ENCODE measurements around the gene OAS2. TPM values are rescaled to one million over a fixed set of nuclear protein-coding genes. Genes with fewer than 3 reads are reported as not detected.

Gene OAS2
- total RNA-seq, 4 donors from 2014 or later: 1.2 to 4.2 (median 3.2) TPM

DNA sequence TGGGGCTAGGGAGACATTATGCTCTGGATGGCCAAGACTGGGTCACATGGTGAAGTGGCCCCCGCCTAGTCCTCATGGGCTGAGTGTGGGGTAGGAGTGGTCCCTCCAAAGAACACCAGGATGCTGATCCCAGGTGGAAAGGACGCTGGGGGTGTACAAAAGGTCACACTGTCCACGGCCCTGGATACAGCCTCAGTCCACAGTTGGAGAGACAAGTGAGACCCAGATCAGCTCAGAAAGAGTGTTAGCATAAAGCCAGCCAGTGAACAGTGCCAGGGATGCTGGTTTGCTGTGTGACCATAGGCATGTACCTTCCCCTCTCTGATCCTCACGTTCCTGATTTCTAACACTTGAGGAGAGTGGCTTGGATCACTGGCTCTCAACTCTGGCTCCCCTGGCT is 13.4 kb upstream of the OAS2 start:
- no peaks in the 10 kb centered on the region for H3K27me3 ChIP-seq
- TF ChIP-seq, protein P1, sequence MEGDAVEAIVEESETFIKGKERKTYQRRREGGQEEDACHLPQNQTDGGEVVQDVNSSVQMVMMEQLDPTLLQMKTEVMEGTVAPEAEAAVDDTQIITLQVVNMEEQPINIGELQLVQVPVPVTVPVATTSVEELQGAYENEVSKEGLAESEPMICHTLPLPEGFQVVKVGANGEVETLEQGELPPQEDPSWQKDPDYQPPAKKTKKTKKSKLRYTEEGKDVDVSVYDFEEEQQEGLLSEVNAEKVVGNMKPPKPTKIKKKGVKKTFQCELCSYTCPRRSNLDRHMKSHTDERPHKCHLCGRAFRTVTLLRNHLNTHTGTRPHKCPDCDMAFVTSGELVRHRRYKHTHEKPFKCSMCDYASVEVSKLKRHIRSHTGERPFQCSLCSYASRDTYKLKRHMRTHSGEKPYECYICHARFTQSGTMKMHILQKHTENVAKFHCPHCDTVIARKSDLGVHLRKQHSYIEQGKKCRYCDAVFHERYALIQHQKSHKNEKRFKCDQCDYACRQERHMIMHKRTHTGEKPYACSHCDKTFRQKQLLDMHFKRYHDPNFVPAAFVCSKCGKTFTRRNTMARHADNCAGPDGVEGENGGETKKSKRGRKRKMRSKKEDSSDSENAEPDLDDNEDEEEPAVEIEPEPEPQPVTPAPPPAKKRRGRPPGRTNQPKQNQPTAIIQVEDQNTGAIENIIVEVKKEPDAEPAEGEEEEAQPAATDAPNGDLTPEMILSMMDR (IDR thresholded peaks at IDR 0.05): no peak
- TF ChIP-seq POLR2A (IDR thresholded peaks at IDR 0.05) (no peak), EP300 (IDR thresholded peaks at IDR 0.05) (no peak)
- H3K4me1 ChIP-seq: no peaks in the 10 kb centered on the region
- WGBS: 86% methylated on average over 3 of the region's 4 CpGs
- no peak overlapping the region for H3K4me3 ChIP-seq
- H3K9me3 ChIP-seq: no peaks in the 10 kb centered on the region
- H3K27ac ChIP-seq: no peak overlapping the region
- peaks cover 82% of the 10 kb centered on the region for H3K36me3 ChIP-seq
- no peak for DNase-seq (ENCODE audit: low spot score in 2 of 2)

DNA sequence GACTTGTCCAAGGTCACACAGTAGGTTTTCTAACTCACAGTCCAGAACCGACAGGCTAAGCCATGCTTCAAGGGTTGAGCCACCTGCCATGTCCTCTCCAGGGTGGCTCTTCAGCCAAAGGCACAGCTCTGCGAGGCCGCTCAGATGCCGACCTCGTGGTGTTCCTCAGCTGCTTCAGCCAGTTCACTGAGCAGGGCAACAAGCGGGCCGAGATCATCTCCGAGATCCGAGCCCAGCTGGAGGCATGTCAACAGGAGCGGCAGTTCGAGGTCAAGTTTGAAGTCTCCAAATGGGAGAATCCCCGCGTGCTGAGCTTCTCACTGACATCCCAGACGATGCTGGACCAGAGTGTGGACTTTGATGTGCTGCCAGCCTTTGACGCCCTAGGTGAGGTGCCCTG is 12.7 kb upstream of the OAS2 start:
- WGBS: 90% methylated on average over 15 of the region's 15 CpGs
- peaks cover 90% of the 10 kb centered on the region for H3K36me3 ChIP-seq
- H3K27me3 ChIP-seq: no peaks in the 10 kb centered on the region

GRCh38 chr12:112967306-112967705 is 11.0 kb upstream of the OAS2 start:
- 96% methylated on average over 8 of the region's 9 CpGs for WGBS
- Histone ChIP-seq H3K9me3 (no peaks in the 10 kb centered on the region), H3K4me3 (no peak overlapping the region), H3K4me1 (no peaks in the 10 kb centered on the region), H3K27ac (no peak overlapping the region), H3K36me3 (peaks cover 80% of the 10 kb centered on the region), H3K27me3 (no peaks in the 10 kb centered on the region)
- no peak for TF ChIP-seq EP300 (IDR thresholded peaks at IDR 0.05)
- TF ChIP-seq, protein P1 (IDR thresholded peaks at IDR 0.05): no peak
- TF ChIP-seq POLR2A (IDR thresholded peaks at IDR 0.05): no peak
- no peak for TF ChIP-seq POLR2AphosphoS5 (IDR thresholded peaks at IDR 0.05)
- no peak for DNase-seq (ENCODE audit: low spot score in 2 of 2)

More for the DNA sequence above, 12.7 kb upstream of the OAS2 start:
- no peaks in the 10 kb centered on the region for H3K4me1 ChIP-seq
- H3K4me3 ChIP-seq: no peak overlapping the region
- H3K9me3 ChIP-seq: no peaks in the 10 kb centered on the region
- DNase-seq (ENCODE audit: low spot score in 2 of 2): no peak
- H3K27ac ChIP-seq: no peak overlapping the region
- TF ChIP-seq POLR2AphosphoS5 (IDR thresholded peaks at IDR 0.05) (no peak), POLR2A (IDR thresholded peaks at IDR 0.05) (no peak), EP300 (IDR thresholded peaks at IDR 0.05) (no peak)

DNA sequence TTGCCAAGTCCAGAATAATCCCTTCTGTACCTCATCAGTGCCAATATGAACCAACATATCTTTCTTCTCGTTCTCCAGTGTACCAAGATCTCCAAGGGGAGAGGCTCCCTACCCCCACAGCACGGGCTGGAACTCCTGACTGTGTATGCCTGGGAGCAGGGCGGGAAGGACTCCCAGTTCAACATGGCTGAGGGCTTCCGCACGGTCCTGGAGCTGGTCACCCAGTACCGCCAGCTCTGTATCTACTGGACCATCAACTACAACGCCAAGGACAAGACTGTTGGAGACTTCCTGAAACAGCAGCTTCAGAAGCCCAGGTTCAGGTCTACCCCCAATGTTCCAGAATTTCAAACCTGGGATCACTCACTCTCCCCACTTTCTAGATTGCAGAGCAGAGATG is 10.5 kb upstream of the OAS2 start:
- TF ChIP-seq POLR2AphosphoS5 (IDR thresholded peaks at IDR 0.05): no peak
- TF ChIP-seq POLR2A (IDR thresholded peaks at IDR 0.05): no peak
- TF ChIP-seq EP300 (IDR thresholded peaks at IDR 0.05): no peak
- TF ChIP-seq, protein P1 (IDR thresholded peaks at IDR 0.05): no peak
- DNase-seq (ENCODE audit: low spot score in 2 of 2): no peak
- H3K4me1 ChIP-seq: no peaks in the 10 kb centered on the region
- no peaks in the 10 kb centered on the region for H3K27me3 ChIP-seq
- peaks cover 75% of the 10 kb centered on the region for H3K36me3 ChIP-seq
- no peaks in the 10 kb centered on the region for H3K9me3 ChIP-seq
- WGBS: 95% methylated on average over 7 of the region's 7 CpGs
- H3K27ac ChIP-seq: no peak overlapping the region
- H3K4me3 ChIP-seq: no peak overlapping the region

- DNase-seq (ENCODE audit: low spot score in 2 of 2): no peak
- H3K4me3 ChIP-seq: no peak overlapping the region
- H3K27ac ChIP-seq: no peak overlapping the region
- 92% methylated on average over 4 of the region's 8 CpGs for whole genome bisulfite sequencing
- peaks cover 56% of the 10 kb centered on the region for H3K36me3 ChIP-seq
- H3K27me3 ChIP-seq: no peaks in the 10 kb centered on the region
- no peaks in the 10 kb centered on the region for H3K4me1 ChIP-seq
- TF ChIP-seq POLR2A (IDR thresholded peaks at IDR 0.05): no peak
- no peaks in the 10 kb centered on the region for H3K9me3 ChIP-seq
These were observed 8.6 kb upstream of the OAS2 start for GRCh38 chr12:112969547-112970306.

DNA sequence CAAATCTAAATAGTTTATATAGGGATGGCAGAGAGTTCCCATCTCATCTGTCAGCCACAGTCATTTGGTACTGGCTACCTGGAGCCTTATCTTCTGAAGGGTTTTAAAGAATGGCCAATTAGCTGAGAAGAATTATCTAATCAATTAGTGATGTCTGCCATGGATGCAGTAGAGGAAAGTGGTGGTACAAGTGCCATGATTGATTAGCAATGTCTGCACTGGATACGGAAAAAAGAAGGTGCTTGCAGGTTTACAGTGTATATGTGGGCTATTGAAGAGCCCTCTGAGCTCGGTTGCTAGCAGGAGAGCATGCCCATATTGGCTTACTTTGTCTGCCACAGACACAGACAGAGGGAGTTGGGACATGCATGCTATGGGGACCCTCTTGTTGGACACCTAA is 7.9 kb upstream of the OAS2 start:
- no peak for DNase-seq (ENCODE audit: low spot score in 2 of 2)
- H3K9me3 ChIP-seq: no peaks in the 10 kb centered on the region
- no peak overlapping the region for H3K4me3 ChIP-seq
- TF ChIP-seq, protein P1 (IDR thresholded peaks at IDR 0.05): no peak
- TF ChIP-seq EP300 (IDR thresholded peaks at IDR 0.05) (no peak), POLR2A (IDR thresholded peaks at IDR 0.05) (no peak), POLR2AphosphoS5 (IDR thresholded peaks at IDR 0.05) (no peak)
- peaks cover 54% of the 10 kb centered on the region for H3K36me3 ChIP-seq
- 94% methylated on average over 2 of the region's 2 CpGs for WGBS
- no peaks in the 10 kb centered on the region for H3K27me3 ChIP-seq
- no peaks in the 10 kb centered on the region for H3K4me1 ChIP-seq
- no peak overlapping the region for H3K27ac ChIP-seq

Measured in suprapubic skin (tissue), 4 donors.